Posterior cingulate gyrus (tissue), 11 donors: ENCODE results near the gene SLC9A2.

Experiments used
- DNase-seq, 10 donors: peaks; one replicate each; pipeline versions ENCODE4 v3.0.0 to v3.0.0-alpha.2; 2020 to 2021; ENCODE audit warnings: mixed read lengths in 3 of 10
- intact Hi-C: fragments of 100-400 bp; cut with DNase I; formaldehyde crosslinking; loops from one replicate; pipeline ENCODE4 v1.15.1; 2023

The SLC9A2 gene

GRCh38 chr2:102615620-102616436 is 3.5 kb upstream of the SLC9A2 start:
- DNase-seq, result peak in 9 of 10 donors; percentile 34 to 94 (median 61)
- intact Hi-C loops, result loop anchor here (5.0 to 10.0 kb wide), 2 partner anchors 91 to 144 kb away; partner anchors contain the start of gene SLC9A4

GRCh38 chr2:102618452-102619413 is 620 bp upstream of the SLC9A2 start:
- peak in 4 of 10 donors; percentile 10 to 76 (median 12) for DNase-seq
- intact Hi-C loops, result loop anchor here (5.0 to 10.0 kb wide), 2 partner anchors 94 to 146 kb away; partner anchors contain the start of gene SLC9A4

- no peak for DNase-seq
- intact Hi-C loops, result no loop called here
Measured at GRCh38 chr2:102620332-102620731, 979 bp downstream of the SLC9A2 start.

- DNase-seq, result no peak
- intact Hi-C loops, result no loop called here
Measured at GRCh38 chr2:102621630-102622029, 2.3 kb downstream of the SLC9A2 start.

- DNase-seq, result no peak
- intact Hi-C loops, result no loop called here
Measured at GRCh38 chr2:102622646-102623045, 3.3 kb downstream of the SLC9A2 start.

- intact Hi-C loops, result no loop called here
- DNase-seq, result no peak
Measured at GRCh38 chr2:102630458-102630857, 11.1 kb downstream of the SLC9A2 start.

- intact Hi-C loops, result no loop called here
- DNase-seq, result no peak
Measured at GRCh38 chr2:102632380-102633175, 13.2 kb downstream of the SLC9A2 start.

- intact Hi-C loops, result no loop called here
- no peak for DNase-seq
Measured at GRCh38 chr2:102634831-102635241, 15.5 kb downstream of the SLC9A2 start.

GRCh38 chr2:102635317-102635716 is 16.0 kb downstream of the SLC9A2 start:
- no peak for DNase-seq
- intact Hi-C loops, result no loop called here

GRCh38 chr2:102636283-102636907 is 17.0 kb downstream of the SLC9A2 start:
- DNase-seq, result no peak
- intact Hi-C loops, result no loop called here

- no peak for DNase-seq
- intact Hi-C loops, result no loop called here
Measured at GRCh38 chr2:102637358-102637757, 18.0 kb downstream of the SLC9A2 start.

GRCh38 chr2:102639429-102639828 is 20.1 kb downstream of the SLC9A2 start:
- DNase-seq, result no peak
- intact Hi-C loops, result no loop called here

- intact Hi-C loops, result no loop called here
Measured at GRCh38 chr2:102652126-102652525, 32.8 kb downstream of the SLC9A2 start.

GRCh38 chr2:102657770-102658169 is 38.4 kb downstream of the SLC9A2 start:
- DNase-seq, result no peak
- intact Hi-C loops, result no loop called here

More at GRCh38 chr2:102652126-102652525, 32.8 kb downstream of the SLC9A2 start:
- no peak for DNase-seq

GRCh38 chr2:102660070-102660469 is 40.7 kb downstream of the SLC9A2 start:
- intact Hi-C loops, result no loop called here
- no peak for DNase-seq

GRCh38 chr2:102660574-102660973 is 41.2 kb downstream of the SLC9A2 start:
- intact Hi-C loops, result no loop called here
- no peak for DNase-seq

GRCh38 chr2:102661846-102662245 is 42.5 kb downstream of the SLC9A2 start:
- intact Hi-C loops, result no loop called here
- DNase-seq, result no peak

GRCh38 chr2:102662833-102663232 is 43.5 kb downstream of the SLC9A2 start:
- DNase-seq, result no peak
- intact Hi-C loops, result no loop called here

GRCh38 chr2:102663381-102663780 is 44.0 kb downstream of the SLC9A2 start:
- intact Hi-C loops, result no loop called here
- DNase-seq, result no peak

GRCh38 chr2:102664471-102664909 is 45.1 kb downstream of the SLC9A2 start:
- DNase-seq, result peak in 1 of 10 donors; percentile 20
- intact Hi-C loops, result no loop called here
